HG03520 (cell line): Measurements from ENCODE around the gene SMIM22.
A peak's percentile ranks its signal among the peaks of the same experiment; 100 is the strongest.

Source experiments
- ATAC-seq: cut with Tn5 transposase; IDR thresholded peaks from one replicate; pipeline ENCODE4 v1.9.1; 2021; ENCODE audit warnings: mild to moderate bottlenecking, moderate library complexity; ENCODE audit not compliant: unreplicated experiment

Gene SMIM22, protein sequence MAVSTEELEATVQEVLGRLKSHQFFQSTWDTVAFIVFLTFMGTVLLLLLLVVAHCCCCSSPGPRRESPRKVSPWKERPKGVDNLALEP

DNA sequence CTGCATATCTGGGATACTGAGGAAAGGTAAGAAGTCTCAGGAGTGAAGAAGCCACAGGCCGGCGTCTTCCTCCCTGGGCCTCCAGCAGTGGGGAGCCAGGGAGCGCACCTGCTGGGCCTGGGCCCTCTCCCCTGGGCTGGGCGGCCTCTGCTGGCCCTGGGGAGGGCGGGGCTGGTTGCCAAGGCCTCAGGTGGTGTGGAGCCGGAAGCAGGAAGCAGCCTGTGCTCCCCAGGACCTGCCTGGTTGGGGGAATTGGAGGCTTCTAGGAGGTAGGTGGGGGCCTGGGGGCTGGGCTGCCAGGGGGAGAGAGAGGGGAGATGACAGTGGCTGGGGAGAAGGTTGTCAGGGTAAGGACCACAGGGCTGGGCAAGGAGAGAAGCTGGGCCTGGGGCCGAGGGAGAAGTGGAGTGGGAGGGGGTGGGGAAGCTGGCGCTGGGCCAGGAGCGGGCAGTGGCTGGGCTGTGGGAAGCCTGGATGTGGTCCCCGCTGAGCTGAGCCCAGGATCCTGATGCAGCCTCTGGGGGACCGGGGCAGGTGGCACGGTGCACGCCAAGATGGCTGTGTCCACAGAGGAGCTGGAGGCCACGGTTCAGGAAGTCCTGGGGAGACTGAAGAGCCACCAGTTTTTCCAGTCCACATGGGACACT lies at the start of gene SMIM22:
Gene SMIM22 (plus strand): TSS at position 189 of the 647 bp plus-strand sequence. CDS start 366 bp downstream, at position 555.
- no peak for ATAC-seq

DNA sequence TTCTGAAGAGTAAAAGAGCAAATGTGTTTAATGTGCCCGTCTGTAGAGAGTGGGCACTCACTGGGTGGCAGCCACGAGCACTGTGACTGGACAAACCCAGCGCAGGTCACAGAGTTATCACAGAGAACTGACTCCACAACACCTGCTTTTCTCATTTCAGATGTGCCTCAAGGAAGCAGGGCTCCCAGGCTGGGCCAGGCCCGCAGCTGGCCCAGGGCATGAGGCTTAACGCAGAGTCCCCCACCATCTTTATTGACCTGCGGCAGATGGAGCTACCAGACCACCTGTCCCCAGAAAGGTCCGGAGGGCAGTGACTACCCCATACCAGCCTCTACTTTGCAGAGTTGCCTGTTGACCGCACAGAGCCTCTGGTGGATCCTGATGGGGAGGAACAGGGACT lies 49.0 kb upstream of the SMIM22 start:
- no peak for ATAC-seq

DNA sequence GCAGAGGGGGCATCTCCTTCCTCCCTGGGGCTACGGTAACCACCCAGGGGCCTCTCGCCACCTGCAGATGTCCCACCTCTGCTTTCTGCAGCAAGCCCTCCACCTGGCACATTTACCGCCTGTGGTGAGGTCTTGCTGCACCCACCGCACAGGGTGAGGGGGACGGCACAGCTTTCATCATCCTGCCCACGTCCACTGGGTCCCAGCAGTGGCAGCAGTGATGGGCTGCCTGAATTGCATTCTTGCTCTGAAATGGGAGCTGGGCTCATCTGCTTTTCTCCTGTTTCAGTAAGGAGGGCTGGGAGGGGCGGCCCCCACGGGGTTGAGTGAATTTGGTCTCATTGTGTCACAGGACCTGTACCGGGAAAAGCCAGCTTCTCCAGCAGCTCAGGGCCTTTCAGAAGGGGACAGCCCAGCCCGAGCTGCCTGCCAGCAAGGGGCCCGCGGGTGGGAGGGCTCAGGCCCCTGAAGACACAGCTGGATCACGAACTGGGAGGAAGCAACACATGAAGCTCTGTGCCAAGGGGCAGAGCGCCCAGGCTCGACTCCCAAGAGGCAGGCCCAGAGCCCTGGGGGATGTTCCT lies 48.1 kb upstream of the SMIM22 start:
- no peak for ATAC-seq

DNA sequence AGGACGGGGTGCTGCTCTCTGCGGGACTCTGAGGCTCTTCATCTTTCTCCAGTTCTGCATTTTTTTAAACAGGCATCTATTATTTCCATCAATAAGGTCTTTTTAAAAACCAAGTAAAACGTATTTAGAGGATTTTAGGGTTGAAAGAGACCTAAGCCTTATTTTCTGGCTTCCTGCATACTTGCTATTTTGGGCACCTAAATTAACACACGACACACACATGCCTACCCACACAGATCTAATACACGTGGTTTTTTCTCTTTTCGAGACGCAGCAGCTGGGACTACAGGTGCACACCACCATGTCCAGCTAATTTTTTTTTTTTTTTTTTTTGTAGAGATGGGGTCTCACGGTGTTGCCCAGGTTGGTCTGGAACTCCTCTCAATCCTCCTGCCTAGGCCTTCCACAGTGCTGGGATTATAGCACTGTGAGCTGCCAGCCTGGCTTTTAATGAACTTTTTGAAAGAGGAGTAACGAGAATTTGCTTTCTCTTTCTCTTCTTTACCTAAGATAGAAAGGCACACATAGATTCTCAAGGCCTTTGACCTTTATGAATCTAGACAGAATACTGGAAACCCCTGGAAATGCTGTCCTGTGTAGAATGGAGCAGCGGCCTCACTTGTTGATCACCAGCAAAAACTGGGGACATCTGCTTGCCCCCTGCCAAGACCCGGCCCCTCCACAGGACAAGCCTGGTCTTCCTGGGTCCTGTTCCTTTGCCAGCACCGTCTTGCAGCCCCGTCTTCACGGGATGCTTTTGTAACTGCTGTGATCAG lies 47.1 kb upstream of the SMIM22 start:
- no peak for ATAC-seq

DNA sequence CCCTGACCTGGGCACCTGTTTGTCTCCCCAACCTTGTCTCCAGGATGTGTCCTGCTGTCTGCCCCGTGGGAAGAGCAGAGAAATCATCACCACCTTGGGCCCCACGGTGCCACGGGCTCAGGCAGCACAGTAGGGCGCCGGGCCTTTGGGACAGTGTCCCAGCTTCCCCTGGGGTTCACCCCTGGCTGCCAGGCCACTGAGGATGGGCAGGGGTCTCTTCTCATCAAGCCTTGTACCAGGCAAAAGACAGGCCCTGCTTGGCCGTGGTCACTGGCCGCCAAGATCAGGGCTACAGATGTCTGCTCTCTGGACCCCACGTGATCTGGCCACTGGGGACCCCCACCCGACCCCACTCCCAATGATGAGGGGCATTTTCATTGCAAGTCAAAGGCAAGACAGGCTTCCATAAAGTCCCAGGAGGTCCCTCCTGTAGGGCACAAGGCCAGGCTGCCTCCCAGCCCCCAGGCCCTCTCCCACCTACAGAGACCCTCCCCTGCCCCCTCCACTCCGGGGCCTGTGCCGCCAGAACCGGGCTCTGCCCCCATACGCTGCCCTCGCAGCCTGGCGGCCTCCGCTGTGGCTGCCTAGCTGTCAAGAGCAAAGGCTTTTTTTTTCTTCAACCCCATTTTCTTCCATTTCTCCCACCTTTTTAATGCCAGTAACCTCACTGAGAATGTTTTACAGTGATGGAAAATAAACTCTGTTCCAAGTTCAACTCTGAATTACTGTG lies 46.3 kb upstream of the SMIM22 start:
- no peak for ATAC-seq

DNA sequence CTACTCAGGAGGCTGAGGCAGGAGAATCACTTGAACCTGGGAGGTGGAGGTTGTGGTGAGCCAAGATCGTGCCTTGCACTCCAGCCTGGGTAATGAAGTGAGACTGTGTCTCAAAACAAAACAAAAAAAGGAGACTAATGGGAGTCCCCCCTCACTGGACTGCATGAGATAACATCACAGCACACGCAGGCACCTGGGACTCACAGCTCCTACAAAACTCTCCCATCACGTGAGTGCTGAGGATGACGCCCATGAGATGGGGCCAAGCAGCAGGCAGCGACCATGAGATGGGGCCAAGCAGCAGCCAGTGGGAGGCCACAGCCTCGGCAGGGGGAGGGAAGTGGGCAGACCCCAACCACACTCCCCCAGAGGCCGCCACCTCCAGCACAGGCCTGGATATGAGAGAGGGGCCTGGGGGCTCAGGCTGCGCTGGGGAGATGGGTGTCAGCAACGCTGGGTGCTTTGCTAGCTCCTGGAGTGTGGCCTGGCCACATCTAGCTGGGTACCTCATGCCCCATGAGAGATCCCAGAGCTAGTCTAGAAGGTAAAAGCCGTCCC lies 45.4 kb upstream of the SMIM22 start:
- ATAC-seq, result no peak

DNA sequence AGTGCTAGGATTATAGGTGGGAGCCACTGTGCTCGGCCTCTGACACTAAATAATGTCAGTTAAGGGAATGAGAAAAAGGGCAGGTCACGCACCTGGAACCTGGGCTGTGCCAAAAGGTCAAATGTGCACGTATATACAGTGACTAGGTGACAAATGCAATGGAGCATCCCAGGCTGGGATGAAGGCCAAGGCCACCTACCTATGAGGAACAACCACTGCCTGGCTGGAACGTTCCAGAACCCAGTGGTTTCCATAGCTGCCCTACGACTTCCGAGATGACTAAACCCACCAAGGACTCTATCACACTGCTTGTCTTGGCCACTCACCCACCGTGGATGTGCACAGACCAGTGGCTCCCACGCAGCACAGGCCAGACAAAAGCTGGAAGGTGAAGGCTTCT lies 44.3 kb upstream of the SMIM22 start:
- no peak for ATAC-seq

DNA sequence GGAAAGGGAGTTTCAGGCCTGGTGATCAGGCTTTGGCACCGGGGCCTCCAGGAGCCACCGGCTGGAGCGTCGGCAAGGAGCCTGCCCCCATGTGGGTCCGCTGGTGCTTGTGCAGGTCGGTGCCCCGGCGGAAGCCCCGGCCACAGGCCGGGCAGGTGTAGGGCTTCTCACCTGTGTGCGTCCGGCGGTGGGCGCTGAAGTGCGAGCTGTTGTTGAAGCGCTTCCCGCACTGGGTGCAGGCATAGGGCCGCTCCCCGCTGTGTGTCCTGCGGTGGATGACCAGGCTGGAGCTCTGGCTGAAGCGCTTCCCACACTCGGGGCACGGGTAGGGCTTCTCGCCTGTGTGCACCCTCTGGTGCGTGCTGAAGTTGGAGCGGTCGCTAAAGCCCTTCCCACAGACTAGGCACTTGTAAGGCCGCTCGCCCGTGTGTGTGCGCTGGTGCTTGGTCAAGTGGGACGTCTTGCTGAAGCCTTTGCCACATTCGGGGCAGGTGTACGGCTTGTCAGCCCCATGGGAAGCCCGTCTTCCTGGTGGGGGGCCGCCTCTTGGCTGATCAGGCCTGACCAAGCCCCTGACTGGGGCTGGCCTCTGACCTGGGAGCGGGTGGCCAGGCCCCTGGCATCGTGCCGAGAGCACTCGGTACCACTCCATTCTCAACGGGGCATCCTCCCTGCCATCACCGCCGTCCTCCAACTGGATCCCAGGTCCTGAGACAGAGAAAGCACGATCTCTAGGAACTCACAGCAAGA lies 42.6 kb upstream of the SMIM22 start:
- no peak for ATAC-seq

DNA sequence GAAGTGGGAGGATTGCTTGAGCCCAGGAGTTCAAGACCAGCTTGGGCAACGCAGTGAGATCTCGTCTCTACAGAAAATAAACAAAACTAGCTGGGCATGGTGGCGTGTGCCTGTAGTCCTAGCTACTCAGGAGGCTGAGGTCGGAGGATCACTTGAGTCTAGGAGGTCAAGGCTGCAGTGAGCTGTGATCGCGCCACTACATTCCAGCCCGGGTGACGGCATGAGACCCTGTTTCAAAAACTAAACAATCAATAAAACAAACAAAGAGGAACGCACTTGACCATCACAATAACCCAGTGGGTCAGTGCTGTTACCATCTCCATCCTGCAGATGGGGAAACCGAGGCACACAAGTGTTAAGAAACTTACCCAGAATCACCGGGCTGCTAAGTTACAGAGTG lies 41.9 kb upstream of the SMIM22 start:
- ATAC-seq, result no peak

DNA sequence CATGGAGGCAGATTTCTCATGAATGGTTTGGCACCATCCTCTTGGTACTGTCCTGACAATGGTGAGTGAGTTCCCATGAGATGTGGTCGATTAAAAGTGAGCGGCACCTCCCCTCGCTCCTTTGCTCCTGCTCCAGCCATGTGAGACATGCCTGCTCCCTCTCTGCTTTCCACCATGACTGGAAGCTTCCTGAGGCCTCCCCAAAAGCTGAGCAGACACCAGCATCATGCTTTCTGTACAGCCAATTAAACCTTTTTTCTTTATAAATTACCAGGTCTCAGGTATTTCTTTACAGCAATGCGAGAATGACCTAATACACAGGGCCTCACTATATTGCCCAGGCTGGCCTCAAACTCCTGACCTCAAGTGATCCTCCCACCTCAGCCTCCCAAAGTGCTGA lies 40.3 kb upstream of the SMIM22 start:
- ATAC-seq, result no peak

DNA sequence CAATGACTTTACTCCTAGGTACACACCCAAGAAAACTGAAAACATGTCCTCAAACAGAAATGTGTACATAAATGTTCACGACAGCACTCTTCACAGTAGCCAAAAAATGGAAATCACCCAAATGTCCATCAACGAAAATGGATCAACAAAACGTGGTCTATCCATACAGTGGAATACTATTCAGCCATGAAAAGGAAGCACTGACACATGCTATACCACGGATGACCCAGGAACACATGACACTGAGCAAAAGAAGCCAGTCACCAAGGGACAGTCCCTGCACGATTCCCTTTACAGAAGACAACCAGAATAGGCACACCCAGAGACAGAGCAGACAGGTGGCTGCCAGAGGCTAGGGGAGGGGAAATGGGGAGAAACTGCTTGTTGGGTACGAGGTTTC lies 39.5 kb upstream of the SMIM22 start:
- no peak for ATAC-seq

DNA sequence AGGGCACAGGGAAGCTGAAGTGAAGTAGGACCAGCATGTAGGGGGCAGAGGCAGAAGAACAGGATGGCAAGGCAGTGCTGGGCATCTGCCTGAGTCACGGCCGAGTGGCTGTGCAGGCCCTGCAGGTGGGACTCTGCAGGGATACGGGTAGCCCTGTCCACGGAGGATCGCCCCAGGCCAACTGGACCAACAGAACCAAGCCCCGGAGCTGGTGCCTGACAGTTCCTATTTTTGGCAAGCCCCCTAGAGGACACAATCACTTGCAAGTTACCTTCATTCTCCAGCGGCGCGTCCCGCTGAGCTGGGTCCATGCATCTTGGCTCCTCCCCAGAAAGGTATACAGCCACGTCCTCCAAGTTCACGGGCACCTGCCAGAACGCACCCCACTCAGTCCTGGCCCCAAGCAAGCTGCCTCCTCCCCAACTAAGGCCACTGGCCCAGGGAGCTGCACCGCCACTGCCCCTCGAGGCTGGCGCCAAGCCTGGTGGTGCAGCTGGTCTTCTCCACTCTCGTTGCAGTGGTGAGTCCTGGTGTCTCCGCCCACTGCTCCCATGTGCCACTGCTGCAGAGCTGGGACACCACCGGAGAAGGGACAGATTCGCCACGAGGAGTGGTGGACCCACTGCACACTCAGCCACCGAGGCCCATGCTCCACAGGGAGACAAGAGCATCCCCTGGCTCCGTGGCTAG lies 34.8 kb upstream of the SMIM22 start:
- ATAC-seq, result no peak

DNA sequence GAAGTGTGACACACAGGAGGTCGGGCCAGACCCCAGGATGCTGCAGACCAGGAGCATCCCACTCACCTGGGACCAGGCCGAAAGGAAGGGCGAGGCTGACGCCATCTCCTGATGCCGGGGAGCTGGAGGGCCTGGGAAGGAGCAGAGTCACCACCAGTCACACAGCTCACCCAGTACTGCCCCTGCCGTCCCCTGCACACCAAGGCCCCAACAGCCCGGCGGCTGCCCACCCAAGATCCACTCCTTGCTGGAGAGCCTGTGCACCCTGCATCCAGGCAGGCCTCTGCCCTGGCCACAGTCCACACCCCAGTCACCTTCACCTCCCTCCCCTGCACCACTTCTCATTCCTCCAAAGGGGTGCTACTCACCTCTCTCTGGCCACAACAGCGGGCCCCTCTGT lies 33.0 kb upstream of the SMIM22 start:
- ATAC-seq, result no peak

DNA sequence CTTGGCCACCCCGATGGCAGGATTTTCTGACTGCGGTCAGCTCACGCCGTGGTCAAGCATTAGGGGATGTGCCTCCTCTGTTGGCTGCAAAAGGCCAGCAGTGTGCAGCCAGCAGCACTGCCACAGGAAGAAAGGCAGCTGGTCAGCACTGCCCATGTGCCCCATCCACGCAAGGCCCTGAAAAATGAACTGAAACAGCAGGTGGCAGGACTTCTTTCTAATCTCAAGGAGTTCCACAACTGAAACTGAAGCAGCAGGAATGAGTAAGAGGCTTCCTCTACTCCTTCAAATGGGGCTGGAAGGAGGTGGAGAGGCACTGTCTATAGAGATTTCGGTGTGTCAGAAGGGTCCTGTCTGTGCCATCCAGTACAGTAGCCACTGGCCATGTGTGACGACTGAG lies 31.4 kb upstream of the SMIM22 start:
- ATAC-seq, result no peak

DNA sequence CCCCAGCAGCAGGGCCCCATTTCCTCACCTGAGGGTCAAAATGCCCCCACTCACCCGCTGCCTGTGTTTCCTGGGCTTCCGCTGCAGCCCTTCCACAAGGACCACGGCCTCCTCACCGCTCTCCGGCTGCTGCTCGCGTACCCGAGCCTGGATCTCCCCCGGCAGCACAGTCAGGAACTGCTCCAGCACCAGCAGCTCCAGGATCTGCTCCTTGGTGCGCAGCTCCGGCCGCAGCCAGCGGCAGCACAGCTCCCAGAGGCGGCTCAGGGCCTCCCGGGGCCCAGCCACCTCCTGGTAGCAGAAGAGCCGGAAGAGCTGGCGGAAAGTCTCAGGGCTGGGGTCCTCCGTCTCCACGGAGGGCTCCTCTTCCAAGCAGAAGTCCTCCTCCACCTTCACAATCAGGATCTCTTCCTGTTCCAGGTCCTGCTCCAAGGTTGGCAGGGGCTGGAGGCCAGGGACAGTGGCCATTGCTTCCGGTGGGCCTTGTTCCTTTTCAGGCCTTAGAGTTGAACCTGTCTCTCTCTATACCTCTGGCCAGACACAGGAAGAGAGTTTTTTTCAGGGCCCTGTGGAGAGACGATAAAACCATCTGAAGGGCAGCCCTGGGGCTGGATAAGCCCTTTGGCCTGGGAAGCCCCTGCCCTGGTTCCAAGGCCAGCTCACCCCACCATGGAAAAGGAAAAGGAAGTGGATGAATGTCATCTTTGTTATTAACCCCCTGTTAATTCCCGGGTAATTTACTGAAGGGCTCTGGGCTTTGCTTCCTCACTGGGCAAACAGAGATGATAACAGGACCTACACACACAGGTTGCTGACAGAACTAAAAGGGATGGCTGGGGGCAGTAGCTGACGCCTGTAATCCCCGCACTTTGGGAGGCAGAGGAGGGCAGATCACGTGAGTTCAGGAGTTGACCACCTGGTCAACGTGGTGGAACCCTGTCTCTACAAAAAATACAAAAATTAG lies 29.4 kb upstream of the SMIM22 start:
- no peak for ATAC-seq

DNA sequence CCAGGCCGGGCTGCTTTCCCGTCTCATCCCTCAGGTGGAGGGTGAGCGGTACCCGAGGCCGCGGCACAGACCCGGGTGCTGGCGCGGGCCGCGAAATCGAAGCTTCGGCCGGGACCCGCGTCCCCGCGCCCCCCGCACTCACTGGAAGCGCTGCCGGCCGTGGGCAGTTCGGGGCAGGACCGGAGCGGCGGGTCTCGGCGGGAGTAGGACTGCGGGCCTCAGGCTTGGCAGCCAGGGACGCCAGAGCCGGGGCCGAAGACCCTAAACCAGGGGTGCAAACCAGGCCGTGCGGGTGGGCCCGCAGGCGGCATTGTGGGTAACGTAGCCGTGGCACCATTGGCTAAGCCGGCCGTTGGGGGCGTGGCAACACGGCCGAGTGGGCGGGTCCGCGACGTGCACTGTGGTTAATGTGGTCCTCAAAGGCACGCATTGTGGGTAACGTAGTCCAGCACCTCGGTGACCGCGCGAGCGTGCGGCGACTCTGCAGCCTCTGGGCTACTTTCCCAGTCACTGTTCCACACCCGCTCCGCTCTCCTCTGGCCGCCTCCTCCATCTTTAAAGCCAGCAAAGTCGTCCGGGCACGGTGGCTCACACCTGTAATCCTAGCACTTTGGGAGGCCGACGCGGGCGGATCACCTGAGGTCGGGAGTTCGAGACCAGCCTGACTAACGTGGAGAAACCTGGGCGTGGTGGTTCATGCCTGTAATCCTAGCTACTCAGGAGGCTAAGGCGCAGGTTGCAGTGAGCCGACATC lies 28.1 kb upstream of the SMIM22 start, which contains the start of gene ZNF500:
Gene ZNF500 (minus strand): TSS at position 288 of the 754 bp plus-strand sequence. CDS start 1,184 bp downstream, outside the sequence.
- ATAC-seq, result peak; percentile 76

DNA sequence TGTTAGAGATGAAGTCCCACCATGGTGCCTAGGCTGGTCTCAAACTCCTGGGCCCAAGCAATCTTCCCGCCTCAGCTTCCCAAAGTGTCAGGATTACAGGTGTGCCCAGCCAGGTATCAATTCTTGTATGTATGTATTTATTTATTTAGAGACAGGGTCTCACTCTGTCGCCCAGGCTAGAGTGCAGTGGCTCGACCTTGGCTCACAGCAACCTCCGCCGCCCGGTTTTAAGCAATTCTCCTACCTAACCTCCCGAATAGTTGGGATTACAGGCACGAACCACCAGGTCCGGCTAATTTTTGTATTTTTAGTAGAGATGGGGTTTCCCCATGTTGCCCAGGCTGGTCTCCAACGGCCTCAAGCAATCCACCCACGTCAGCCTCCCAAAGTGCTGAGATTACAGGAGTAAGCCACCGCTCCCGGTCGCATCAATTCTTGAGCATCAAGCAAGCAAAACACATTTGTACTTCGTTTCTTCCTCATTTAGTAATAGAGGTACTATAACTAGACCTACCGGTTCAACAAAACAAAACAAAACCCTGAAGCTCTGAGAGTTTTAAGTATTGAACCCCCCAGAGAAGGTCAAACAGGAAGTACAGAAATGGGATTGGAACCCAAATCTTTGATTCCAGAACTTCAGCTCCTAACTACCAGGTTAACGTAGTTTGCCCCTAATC lies 27.2 kb upstream of the SMIM22 start:
- ATAC-seq, result no peak
